Measurements from ENCODE around the gene ICA1.

The ICA1 gene

GRCh38 chr7:8274589-8274988 lies 12.6 kb upstream of the ICA1 start:
- CTCF ChIA-PET: interaction anchor here (0.6 to 6.7 kb wide), 3 partner anchors 17 to 175 kb away, joined by 3 to 57 read pairs (median 3); no protein-coding TSS in a partner anchor
- Histone ChIP-seq H3K4me1 (ENCODE audit: control insufficient read depth, insufficient read depth, low read length) (no peaks in the 10 kb centered on the region), H3K27ac (ENCODE audit: extremely low read depth, low read depth, low read length) (no peak overlapping the region), H3K4me3 (ENCODE audit: low read depth, low read length) (no peak overlapping the region), H3K9me3 (ENCODE audit: control insufficient read depth, insufficient read depth, low read depth, low read length) (no peaks in the 10 kb centered on the region), H3K36me3 (ENCODE audit: control insufficient read depth in 2 of 2, insufficient read depth in 1 of 2, low read length in 2 of 2) (no peaks in the 10 kb centered on the region)
- TF ChIP-seq ZNF792 (tag by site-specific recombination; IDR thresholded peaks at IDR 0.05) (no peak), ZNF404 (tag by site-specific recombination; IDR thresholded peaks at IDR 0.05) (no peak), ZNF221 (tag by site-specific recombination; IDR thresholded peaks at IDR 0.05; ENCODE audit: borderline replicate concordance) (no peak), ZNF16 (tag by site-specific recombination; IDR thresholded peaks at IDR 0.05; ENCODE audit: low read depth) (no peak), SALL2 (tag by site-specific recombination; IDR thresholded peaks at IDR 0.05; ENCODE audit: borderline replicate concordance) (no peak), GLIS1 (tag by site-specific recombination; IDR thresholded peaks at IDR 0.05) (no peak), AEBP2 (tag by site-specific recombination; IDR thresholded peaks at IDR 0.05; ENCODE audit: borderline replicate concordance) (no peak), ZNF654 (tag by site-specific recombination; IDR thresholded peaks at IDR 0.05; ENCODE audit: low read depth) (no peak), TCF7L2 (IDR thresholded peaks at IDR 0.05; ENCODE audit: borderline replicate concordance, low read depth, low read length) (no peak), ZNF416 (tag by site-specific recombination; IDR thresholded peaks at IDR 0.05) (no peak), ZNF169 (tag by site-specific recombination; IDR thresholded peaks at IDR 0.05) (no peak), TSHZ1 (tag by site-specific recombination; IDR thresholded peaks at IDR 0.05; ENCODE audit: borderline replicate concordance) (no peak), IKZF3 (tag by site-specific recombination; IDR thresholded peaks at IDR 0.05) (no peak), PRDM1 (tag by site-specific recombination; IDR thresholded peaks at IDR 0.05) (no peak), KLF7 (tag by site-specific recombination; IDR thresholded peaks at IDR 0.05; ENCODE audit: borderline replicate concordance) (no peak), GLI2 (tag by site-specific recombination; IDR thresholded peaks at IDR 0.05; ENCODE audit: borderline replicate concordance, low read depth) (no peak), ZBTB10 (tag by site-specific recombination; IDR thresholded peaks at IDR 0.05) (no peak)
- POLR2A ChIA-PET: no interaction called here

GRCh38 chr7:8271960-8272359 lies 10.0 kb upstream of the ICA1 start:
- ChIA-PET CTCF (interaction anchor here (0.6 to 1.6 kb wide), 2 partner anchors 9 to 98 kb away, joined by 3 to 5 read pairs; no protein-coding TSS in a partner anchor), POLR2A (no interaction called here)
- H3K36me3 ChIP-seq (ENCODE audit: control insufficient read depth in 2 of 2, insufficient read depth in 1 of 2, low read length in 2 of 2): no peaks in the 10 kb centered on the region
- no peaks in the 10 kb centered on the region for H3K9me3 ChIP-seq (ENCODE audit: control insufficient read depth, insufficient read depth, low read depth, low read length)
- no peak overlapping the region for H3K4me3 ChIP-seq (ENCODE audit: low read depth, low read length)
- no peak overlapping the region for H3K27ac ChIP-seq (ENCODE audit: extremely low read depth, low read depth, low read length)
- no peaks in the 10 kb centered on the region for H3K4me1 ChIP-seq (ENCODE audit: control insufficient read depth, insufficient read depth, low read length)
- TF ChIP-seq HOXC10 (CRISPR knock-in tag; IDR thresholded peaks at IDR 0.05) (no peak), ZNF132 (tag by site-specific recombination; IDR thresholded peaks at IDR 0.05; ENCODE audit: borderline replicate concordance) (no peak), ZNF114 (tag by site-specific recombination; IDR thresholded peaks at IDR 0.05) (no peak), ZNF549 (tag by site-specific recombination; IDR thresholded peaks at IDR 0.05) (no peak), GFI1B (tag by site-specific recombination; IDR thresholded peaks at IDR 0.05) (no peak), ZBTB48 (tag by site-specific recombination; IDR thresholded peaks at IDR 0.05) (no peak), SP3 (tag by site-specific recombination; IDR thresholded peaks at IDR 0.05) (no peak), ZNF140 (tag by site-specific recombination; IDR thresholded peaks at IDR 0.05) (no peak), HOXA7 (CRISPR knock-in tag; IDR thresholded peaks at IDR 0.05; ENCODE audit: borderline replicate concordance) (no peak), ZBTB21 (tag by site-specific recombination; IDR thresholded peaks at IDR 0.05) (no peak), ZNF555 (tag by site-specific recombination; conservative IDR thresholded peaks at IDR 0.05) (no peak), ZNF266 (tag by site-specific recombination; IDR thresholded peaks at IDR 0.05; ENCODE audit: low read depth) (no peak), ZNF473 (tag by site-specific recombination; IDR thresholded peaks at IDR 0.05) (no peak)

Data from HEK293 (cell line).